ENCODE results near the gene PIGN. TPM values are rescaled to one million over a fixed set of nuclear protein-coding genes. Genes with fewer than 3 reads are reported as not detected.

The PIGN gene
- total RNA-seq, 3 donors from 2014 or later, result 33.1 to 67.2 (median 47.9) TPM

DNA sequence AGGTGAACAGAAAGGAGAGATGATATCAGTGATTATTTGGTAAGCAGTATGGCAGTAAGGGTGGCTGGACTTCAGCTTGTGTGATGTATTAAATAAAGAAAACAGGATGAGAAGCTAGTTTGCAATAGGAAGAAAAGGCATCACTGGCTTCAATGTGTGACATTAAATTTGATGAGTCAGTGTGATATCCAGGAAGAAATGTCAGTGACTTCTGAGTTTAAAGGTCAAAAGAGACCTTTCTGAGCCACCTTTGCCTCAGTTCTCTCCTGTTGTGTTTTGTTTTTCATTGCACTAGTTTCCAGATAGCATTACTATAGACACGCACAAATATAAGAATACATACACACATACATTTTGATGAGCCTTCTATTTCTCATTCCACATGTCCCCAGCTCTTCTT, 105.6 kb downstream of the PIGN start:
- no peak overlapping the region for H3K4me3 ChIP-seq
- no peaks in the 10 kb centered on the region for H3K27me3 ChIP-seq
- TF ChIP-seq POLR2A (IDR thresholded peaks at IDR 0.05), result no peak
- no peak for TF ChIP-seq CTCF (IDR thresholded peaks at IDR 0.05)
- no peaks in the 10 kb centered on the region for H3K4me1 ChIP-seq
- intact Hi-C loops (cut with DNase I; ENCODE audit: low total_unique reads), result no loop called here
- no peaks in the 10 kb centered on the region for H3K9me3 ChIP-seq
- no peaks in the 10 kb centered on the region for H3K36me3 ChIP-seq
- no peak for DNase-seq (ENCODE audit: low spot score in 2 of 2)
- H3K27ac ChIP-seq, result no peak overlapping the region

DNA sequence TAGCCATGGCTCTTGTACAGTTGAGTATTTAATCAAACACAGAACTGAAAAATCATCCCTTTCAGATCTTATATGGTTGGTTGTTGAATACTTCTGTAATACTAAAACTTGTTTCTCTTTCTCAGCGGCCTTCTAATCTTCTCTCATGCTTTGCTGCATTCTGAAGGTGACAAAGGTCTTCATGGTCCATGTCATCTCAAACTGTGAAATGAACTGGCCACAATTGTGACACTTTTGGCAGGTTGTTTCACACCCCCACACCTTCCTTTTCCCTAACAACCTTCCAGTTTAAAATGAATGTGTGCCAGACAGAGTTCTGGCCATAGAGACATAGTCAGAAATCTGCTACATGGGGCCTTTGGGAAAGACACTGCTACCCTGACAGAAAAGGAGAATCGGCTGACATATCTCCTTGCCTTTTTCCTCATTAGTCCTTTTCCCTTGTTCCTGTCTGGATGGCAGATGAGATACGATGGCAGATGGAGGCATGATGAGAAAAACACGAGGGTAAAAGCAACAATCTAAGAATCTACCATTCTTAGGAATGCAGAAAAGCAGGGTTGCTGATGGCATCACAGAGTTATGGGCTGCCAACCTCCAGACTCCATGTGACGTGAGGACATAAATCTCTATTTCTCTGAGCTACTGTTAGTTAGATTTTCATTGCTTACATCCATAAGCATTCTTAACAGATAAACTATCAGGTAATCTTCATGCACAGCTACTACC, 106.5 kb downstream of the PIGN start:
- TF ChIP-seq POLR2AphosphoS5 (IDR thresholded peaks at IDR 0.05), result no peak
- DNase-seq (ENCODE audit: low spot score in 2 of 2), result no peak
- Histone ChIP-seq H3K27me3 (no peaks in the 10 kb centered on the region), H3K36me3 (no peaks in the 10 kb centered on the region), H3K9me3 (no peaks in the 10 kb centered on the region), H3K4me3 (no peak overlapping the region), H3K4me1 (no peaks in the 10 kb centered on the region), H3K27ac (no peak overlapping the region)
- intact Hi-C loops (cut with DNase I; ENCODE audit: low total_unique reads), result no loop called here

DNA sequence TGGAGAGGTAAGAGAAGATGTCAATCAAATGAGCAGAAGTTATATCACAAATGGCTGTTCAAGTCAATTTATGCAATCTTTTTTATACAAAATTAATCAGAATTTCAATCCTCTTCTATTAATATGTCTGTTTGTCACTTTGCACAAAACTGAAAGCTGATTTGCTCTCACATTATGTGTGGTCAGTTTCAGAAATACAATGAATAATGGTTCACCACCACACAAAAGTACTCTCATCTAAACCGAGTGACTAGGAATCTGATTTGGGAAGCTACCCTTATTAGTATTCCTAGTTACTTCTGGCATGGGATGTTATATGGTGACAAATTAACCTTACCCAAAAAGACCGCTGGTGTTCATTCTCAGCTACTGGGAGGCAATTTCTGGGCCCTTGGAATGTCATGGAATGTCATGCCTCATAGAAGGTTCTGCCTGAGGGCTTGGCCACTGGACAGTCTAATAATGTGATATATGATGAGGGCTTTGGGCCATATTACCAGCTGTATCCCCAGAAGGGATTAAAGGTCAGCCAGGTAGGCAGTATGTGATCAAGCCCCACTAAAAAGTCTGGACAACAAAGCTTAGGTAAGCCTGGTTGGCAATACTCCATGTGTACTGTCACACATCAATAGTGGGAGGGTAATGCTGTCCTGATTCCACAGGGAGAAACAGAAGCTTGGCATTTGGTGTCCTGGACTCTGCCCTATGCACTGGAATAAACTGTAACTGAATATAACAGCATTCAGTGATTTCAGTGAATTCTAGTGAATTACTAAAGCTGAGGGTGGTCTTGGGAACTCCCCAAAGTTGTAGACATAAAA, 113.2 kb downstream of the PIGN start:
- no peak for DNase-seq (ENCODE audit: low spot score in 2 of 2)
- Histone ChIP-seq H3K27me3 (no peaks in the 10 kb centered on the region), H3K4me3 (no peak overlapping the region), H3K4me1 (no peaks in the 10 kb centered on the region), H3K9me3 (no peaks in the 10 kb centered on the region), H3K27ac (no peak overlapping the region), H3K36me3 (no peaks in the 10 kb centered on the region)
- TF ChIP-seq POLR2A (IDR thresholded peaks at IDR 0.05) (no peak), CTCF (IDR thresholded peaks at IDR 0.05) (no peak), POLR2AphosphoS5 (IDR thresholded peaks at IDR 0.05) (no peak)
- intact Hi-C loops (cut with DNase I; ENCODE audit: low total_unique reads), result no loop called here

- intact Hi-C loops (cut with DNase I; ENCODE audit: low total_unique reads), result no loop called here
- no peak for DNase-seq (ENCODE audit: low spot score in 2 of 2)
- TF ChIP-seq POLR2AphosphoS5 (IDR thresholded peaks at IDR 0.05) (no peak), POLR2A (IDR thresholded peaks at IDR 0.05) (no peak), CTCF (IDR thresholded peaks at IDR 0.05) (no peak)
- no peak overlapping the region for H3K27ac ChIP-seq
- no peaks in the 10 kb centered on the region for H3K36me3 ChIP-seq
- H3K9me3 ChIP-seq, result no peaks in the 10 kb centered on the region
- no peak overlapping the region for H3K4me3 ChIP-seq
- H3K4me1 ChIP-seq, result no peaks in the 10 kb centered on the region
- no peaks in the 10 kb centered on the region for H3K27me3 ChIP-seq
These were observed 114.5 kb downstream of the PIGN start for GRCh38 chr18:62072370-62072769.

GRCh38 chr18:62071071-62071470, 115.8 kb downstream of the PIGN start:
- Histone ChIP-seq H3K4me1 (no peaks in the 10 kb centered on the region), H3K27ac (no peak overlapping the region), H3K27me3 (no peaks in the 10 kb centered on the region), H3K4me3 (no peak overlapping the region), H3K36me3 (no peaks in the 10 kb centered on the region), H3K9me3 (no peaks in the 10 kb centered on the region)
- intact Hi-C loops (cut with DNase I; ENCODE audit: low total_unique reads), result no loop called here
- no peak for DNase-seq (ENCODE audit: low spot score in 2 of 2)
- TF ChIP-seq CTCF (IDR thresholded peaks at IDR 0.05) (no peak), POLR2A (IDR thresholded peaks at IDR 0.05) (no peak), POLR2AphosphoS5 (IDR thresholded peaks at IDR 0.05) (no peak)

Data from breast epithelium (tissue), 4 donors.